ENCODE measurements around the gene CST11. TPM values are rescaled to one million over a fixed set of nuclear protein-coding genes. Genes with fewer than 3 reads are reported as not detected.

Gene CST11
- total and polyA plus RNA-seq, 10 of the 15 experiments (the other 5 are each of a cell fraction or from before 2014, with no cell fraction given), result 0.33 TPM; not detected in 9

DNA sequence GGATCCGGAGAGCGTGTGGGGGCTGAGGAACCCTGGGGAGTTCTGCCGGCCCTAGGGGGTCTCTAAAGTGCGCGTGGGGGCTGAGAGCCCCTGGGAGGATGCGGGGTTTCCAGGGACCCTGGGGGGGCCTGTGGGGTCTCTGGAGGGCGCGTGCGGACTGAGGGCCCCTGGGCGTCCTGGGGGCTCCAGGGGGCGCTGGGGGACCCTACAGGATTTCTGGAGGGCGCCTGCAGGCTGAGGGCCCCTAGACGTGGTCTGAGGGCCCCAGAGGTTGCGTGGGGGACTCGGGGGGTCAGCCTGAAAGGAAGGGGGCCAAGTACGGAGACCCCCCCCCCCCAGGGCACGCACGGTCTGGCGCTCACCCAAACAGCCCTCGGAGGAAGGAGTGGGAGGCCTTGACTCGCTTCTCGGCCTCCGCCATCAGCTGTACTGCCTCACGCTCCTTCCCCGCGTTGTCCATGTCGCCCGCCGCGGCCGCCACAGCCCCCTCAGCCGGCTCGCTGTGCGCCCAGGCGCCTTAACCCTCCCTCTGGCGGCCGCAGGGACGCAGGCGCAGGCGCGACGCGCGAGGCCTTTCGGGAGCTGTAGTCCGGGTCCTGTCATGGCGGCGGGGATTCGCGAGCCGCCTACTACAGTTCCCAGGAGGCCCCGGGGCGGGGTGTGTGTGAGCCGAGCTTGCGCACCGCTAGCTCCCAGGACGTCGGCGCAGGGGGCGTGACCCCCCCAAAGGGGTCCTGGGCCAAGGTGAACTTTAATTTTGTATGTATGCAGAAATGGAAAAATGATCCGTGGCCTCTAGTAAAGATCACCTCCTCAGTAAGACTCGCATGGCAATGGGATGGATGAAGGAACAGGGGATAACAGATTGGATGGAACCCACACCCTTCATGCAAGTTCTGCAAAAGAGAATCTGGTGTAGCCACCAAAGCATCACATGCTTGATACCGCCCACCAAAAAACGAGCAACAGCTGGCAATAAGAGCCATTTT lies 31.4 kb downstream of the CST11 start, which contains the start of gene NAPB (continued):
- TF ChIP-seq NR2F1 (conservative IDR thresholded peaks at IDR 0.05) (0 out of 2 replicates have a peak, but pooled peaks have one; percentile 48), ZBTB11 (CRISPR knock-in tag; IDR thresholded peaks at IDR 0.05) (no peak), CREM (IDR thresholded peaks at IDR 0.05; ENCODE audit: low read depth) (peak; percentile 62), IKZF1 (conservative IDR thresholded peaks at IDR 0.05) (peak; percentile 98), CTCF (IDR thresholded peaks at IDR 0.05 in 2 of 3, conservative IDR thresholded peaks at IDR 0.05 in 1 of 3; ENCODE audit: control insufficient read depth in 2 of 3, extremely low read depth in 1 of 3, insufficient read depth in 1 of 3, low read depth in 3 of 3, low read length in 3 of 3) (peak in 2 of 3 experiments; percentile 10 to 37; a peak in 1 of 6 replicates), ELK1 (IDR thresholded peaks at IDR 0.05; ENCODE audit: low read depth, low read length) (no peak), MXI1 (IDR thresholded peaks at IDR 0.05; ENCODE audit: low read depth, low read length) (peak; percentile 79), ESRRA (IDR thresholded peaks at IDR 0.05; ENCODE audit: low read length) (no peak), POU2F2 (IDR thresholded peaks at IDR 0.05; ENCODE audit: borderline replicate concordance, low read depth, low read length) (0 out of 3 replicates have a peak, but pooled peaks have one; percentile 41), CEBPB (IDR thresholded peaks at IDR 0.05; ENCODE audit: borderline replicate concordance in 1 of 2, low read depth in 2 of 2, low read length in 2 of 2) (no peak), ZSCAN29 (IDR thresholded peaks at IDR 0.05) (no peak), NR2C1 (IDR thresholded peaks at IDR 0.05) (peak; percentile 71), FOXM1 (IDR thresholded peaks at IDR 0.05; ENCODE audit: low read depth, low read length) (no peak)
- TF ChIP-seq, protein P1, sequence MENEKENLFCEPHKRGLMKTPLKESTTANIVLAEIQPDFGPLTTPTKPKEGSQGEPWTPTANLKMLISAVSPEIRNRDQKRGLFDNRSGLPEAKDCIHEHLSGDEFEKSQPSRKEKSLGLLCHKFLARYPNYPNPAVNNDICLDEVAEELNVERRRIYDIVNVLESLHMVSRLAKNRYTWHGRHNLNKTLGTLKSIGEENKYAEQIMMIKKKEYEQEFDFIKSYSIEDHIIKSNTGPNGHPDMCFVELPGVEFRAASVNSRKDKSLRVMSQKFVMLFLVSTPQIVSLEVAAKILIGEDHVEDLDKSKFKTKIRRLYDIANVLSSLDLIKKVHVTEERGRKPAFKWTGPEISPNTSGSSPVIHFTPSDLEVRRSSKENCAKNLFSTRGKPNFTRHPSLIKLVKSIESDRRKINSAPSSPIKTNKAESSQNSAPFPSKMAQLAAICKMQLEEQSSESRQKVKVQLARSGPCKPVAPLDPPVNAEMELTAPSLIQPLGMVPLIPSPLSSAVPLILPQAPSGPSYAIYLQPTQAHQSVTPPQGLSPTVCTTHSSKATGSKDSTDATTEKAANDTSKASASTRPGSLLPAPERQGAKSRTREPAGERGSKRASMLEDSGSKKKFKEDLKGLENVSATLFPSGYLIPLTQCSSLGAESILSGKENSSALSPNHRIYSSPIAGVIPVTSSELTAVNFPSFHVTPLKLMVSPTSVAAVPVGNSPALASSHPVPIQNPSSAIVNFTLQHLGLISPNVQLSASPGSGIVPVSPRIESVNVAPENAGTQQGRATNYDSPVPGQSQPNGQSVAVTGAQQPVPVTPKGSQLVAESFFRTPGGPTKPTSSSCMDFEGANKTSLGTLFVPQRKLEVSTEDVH (IDR thresholded peaks at IDR 0.05; ENCODE audit: low read depth, partially characterized antibody), result no peak
- TF ChIP-seq, protein P2, sequence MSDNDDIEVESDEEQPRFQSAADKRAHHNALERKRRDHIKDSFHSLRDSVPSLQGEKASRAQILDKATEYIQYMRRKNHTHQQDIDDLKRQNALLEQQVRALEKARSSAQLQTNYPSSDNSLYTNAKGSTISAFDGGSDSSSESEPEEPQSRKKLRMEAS (IDR thresholded peaks at IDR 0.05; ENCODE audit: low read depth, low read length), result no peak; the same call in 1 of the 2 replicates
